AG20443 (cell line): ENCODE measurements around the gene MAD2L2.

Source experiments
- DNase-seq: peaks from one replicate; pipeline ENCODE4 v3.0.0; 2012; ENCODE audit warnings: low spot score, mixed read lengths

MAD2L2 gene

DNA sequence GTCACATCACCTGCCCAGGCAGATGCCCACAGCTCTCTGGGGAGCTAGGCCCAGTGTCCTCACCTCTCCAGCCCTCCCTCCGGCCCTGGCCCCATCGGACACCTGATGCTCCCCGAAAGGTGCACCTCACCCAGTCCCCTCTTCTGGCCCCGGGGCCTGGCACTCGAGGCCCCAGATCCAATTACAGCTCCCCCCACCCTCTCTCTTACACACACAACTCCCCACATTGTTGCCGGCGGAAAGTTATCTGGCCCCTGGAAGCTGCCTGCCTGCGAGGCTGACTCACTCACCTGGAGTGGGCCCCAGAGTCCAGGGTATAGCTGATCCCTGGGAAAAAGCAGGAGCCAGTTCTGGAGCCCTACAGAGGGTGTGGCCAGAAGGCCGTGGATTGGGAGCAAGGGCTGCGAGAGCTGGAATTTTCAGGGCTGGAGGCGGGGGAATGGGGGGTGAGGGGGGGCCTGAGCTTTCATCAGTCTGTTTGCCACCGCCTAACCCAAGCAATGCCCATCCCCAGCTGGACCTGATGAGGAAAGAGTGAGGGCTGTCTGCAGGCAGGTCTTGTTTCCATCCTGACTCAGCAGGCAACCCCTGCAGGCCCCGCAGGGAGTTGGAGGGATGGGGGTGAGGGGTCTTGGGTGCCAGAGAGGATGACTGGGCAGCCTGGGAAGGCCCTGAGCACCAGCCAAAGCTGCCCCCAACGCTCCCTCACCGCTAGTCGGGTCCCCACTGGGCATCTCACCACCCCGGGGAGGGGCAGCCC lies 27.7 kb downstream of the MAD2L2 start:
- DNase-seq: no peak

DNA sequence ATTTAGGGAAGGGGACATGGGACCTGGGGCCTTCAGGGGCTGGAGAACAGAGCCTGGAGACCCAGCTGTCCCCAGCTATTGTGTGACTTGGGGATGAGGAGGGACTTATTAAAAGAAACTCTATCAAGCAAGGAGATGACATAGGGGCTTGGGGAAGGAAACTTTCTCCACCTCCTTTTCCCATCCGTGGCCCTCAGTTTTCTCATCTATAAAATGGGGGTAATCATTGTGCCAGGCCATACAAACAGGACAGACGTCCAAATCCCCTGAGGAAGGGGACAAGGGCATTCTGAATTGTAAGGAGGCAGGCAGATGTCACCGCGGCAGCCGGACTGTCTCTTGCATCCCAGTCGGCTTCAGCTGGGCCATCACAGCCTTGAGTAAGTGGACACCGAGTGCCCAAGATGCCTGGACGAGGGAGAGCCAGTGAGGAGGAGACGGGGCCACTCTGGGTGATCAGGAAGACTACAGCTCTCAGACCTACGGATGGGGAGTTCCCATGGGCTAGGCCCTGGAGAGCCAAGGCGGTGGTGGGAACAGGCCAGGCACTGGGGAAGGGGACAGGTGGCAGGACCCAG lies 28.7 kb downstream of the MAD2L2 start:
- no peak for DNase-seq

DNA sequence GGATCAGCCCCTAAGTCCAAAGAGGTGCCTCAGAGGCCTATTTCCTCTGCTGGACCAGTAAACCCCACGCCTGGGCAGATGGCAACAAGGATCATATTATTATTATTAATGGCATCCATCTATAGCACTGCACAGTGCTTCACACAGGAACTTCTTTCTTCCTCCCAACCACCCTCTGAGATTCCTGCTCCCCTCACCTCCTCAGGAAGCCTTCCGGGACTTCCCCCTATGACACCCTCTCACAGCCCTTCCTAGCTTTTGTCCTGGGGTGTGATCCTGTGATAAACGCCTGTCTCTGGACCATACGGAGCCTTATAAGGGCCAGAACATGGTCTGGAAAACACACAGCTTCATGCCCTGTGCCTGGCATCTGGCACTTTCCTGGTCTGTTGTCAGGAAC lies 29.9 kb downstream of the MAD2L2 start:
- DNase-seq: no peak

DNA sequence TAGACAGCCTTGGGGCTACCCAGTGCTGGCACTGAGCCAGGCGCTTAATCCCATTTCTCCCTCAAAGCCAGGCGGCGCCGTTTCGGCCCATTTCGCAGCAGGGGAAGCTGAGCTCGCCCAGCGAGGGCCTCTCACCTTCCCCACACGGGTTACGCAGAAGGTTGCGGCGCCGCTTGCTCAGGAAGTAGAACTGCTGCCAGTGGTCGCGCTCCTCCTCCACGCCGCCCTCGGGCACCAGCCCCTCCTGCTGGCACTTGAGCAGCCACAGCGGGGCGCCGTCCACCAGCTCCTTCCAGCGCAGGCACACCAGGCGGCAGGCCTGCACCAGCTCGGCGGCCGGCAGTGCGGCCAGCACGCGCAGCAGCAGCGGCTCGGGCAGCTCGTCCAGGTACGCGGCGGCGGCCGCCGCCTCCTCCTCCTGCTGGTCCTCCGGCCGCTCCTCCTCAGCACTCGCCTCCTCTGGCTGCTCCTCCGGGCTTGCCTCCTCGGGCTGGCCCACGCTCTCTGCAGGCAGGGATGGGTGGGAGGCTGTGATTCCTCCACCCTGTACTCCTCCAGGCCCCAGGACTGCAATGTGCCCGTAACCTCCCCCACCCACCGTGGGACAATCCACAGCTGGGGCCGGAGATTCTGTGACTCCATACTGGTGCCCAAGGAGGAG lies 30.5 kb downstream of the MAD2L2 start:
- DNase-seq: peak; percentile 83

DNA sequence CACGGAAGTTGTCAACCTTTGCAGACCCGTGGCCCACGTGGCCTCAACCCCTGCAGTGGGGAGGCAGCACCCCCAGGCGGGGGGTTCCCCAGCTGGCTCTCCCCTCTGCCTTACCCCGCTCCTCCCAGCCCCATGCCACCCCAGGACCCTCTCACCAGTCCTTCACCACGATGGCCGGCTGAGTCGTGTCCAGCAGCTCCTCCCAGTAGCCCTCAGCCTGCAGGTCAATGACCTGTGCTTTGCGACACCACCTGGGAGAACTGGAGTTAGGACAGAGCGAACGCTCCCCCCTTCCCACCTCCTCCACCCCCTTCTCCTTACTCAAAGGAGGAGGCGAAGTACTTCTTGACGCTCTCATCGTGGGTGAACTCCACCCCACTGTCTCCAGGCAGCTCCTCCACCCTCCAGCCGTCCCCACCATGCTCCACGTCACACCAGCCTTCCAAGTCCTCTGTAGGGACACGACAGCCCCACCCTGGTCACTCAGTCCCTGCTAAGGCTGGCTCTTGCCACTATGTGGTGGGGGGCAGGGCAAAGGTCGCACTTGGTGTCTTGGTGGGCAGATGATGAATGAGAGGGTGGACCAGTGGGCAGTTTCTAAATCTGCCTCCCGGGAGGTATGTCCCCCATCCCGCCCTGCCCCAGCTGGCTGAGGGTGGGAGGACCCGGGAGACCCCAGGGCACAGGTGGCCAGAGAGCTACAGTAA lies 31.2 kb downstream of the MAD2L2 start:
- no peak for DNase-seq

DNA sequence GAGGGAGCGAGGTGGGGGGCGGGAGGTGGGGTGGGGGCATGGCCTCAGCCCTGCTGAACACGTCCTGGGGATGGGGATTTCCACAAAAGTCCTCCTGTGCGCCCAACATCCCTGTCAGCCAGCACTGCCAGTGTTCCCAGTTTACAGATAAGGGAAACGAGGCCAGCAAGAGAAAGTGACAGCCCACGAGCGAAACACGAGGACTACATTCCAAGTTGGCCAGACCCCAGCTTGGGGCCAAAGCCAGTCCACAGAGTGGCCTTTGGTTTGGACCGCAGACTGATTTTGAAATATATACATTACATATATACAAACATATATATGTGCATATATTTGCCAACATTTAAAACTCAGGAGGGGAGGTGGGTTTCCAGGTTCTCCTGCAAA lies 31.7 kb downstream of the MAD2L2 start:
- DNase-seq: no peak

DNA sequence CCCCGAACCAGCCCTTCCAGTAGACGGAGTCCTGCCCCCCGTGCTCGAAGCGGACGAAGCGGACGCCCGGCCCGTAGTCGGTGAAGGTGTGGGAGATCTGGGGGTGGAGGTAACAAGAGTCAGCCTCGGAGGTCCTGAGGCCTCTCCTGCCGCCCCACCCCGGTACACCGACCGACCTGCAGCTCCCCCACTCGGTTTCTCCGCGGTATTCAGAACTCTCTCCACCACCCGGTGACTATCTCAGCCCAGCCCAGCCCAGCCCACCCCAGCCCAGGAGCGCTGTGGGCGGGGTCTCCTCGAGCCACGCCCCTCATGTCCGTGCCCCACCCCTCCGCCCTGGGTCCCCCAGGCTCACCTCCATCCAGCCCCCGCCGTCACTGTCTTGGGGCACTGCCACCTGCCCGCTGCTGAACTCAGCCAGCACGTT lies 32.2 kb downstream of the MAD2L2 start:
- peak; percentile 47 for DNase-seq

DNA sequence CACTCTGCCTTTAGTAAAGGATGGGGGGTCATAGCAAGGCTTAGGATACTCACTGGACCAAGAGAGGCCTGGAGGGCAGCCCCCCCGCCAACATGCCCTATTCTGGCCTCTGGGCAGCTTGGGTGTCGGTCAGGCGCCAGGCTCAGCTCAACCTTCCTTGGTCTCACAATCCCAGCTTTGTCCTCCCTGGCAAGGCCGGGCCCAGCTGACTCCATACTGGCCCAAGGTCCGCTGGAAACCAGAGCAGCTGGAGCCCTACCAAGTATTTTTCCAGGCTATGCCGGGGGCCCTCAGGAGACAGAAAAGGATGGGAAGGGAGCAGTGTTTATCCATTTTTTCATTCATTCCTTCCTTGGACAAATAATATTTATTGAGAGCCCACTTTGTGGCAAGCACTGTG lies 32.9 kb downstream of the MAD2L2 start:
- DNase-seq: no peak

DNA sequence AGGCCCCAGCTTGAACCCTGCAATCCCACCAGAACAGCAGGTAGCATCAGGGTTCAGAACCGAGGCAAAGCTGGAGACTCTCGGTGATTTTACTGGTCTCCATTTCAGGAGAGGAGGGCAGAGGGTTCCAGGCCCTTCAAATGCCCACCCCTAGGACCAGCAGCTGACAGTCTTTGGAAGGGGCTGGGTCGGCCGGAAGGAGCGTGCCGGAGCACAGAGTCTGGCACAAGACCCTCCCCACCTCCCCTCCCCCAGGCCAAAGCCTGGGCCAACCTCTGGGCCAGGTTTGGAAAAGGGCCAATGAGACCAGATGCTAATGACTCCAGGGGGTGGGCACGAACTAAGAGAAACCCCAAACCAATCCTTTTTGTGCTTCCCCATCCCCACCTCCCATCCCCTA lies 33.6 kb downstream of the MAD2L2 start:
- DNase-seq: no peak

DNA sequence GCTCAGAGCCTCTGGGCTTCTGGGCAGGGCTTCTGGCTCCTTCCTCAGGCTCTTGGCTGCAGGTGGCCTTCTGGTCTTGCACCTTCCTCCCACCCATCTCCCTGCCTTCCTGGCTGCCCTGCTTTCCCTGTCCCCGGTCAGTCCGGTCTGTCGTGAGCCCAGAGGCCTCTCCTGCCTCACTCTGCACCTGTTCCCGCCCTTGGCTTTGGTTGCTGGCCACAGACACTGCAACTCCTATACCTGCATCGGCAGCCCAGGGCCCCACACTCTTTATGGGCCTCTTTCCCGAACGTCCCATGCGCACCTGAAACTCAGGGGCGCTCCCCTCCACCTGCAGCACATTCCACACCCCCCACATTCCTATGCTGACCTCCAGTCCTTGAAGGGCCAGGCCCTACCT lies 34.6 kb downstream of the MAD2L2 start:
- no peak for DNase-seq

DNA sequence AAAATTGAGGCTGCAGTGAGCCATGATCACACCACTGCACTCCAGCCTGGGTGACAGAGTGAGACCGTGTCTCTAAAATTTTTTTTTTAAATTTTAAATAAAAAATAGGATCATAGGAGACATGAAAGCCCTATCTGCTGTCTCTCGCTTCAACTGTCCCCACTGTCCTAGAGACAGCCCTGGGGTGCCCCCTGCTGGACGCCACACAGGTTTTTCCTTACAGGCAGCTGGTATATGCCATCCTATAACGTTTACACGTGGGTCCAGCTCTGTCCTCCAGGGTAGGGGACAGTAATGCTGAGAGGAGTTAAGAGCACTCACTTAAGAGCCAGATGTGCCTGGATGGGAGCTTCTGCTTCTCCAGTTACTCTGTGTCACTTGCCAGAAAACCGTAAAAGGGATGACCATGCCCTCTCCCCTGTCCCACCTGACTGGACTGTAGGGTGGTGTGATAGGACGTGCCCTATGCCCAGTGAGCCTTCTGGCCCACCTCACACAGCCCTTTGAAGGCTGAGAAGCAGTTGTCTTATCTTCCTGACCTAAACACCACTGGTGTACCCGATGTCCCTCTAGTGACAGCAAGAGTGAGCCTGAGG lies 35.2 kb downstream of the MAD2L2 start:
- DNase-seq: peak; percentile 80

DNA sequence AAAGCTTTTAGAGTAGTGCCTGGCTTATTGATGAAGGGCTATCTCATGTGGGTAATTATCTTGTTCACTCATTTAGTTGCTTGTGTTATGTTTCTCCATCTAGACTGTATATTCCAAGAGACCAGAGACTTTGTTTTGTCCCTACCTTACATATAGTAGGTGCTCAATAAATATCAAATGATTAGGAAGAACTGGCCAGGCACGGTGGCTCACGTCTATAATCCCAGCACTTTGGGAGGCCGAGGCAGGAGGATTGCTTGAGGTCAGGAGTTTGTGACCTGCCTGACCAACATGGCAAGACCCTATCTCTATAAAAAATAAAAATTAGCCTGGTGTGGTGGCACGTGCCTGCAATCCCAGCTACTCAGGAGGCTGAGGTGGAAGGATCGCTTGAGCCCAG lies 35.7 kb downstream of the MAD2L2 start:
- no peak for DNase-seq

DNA sequence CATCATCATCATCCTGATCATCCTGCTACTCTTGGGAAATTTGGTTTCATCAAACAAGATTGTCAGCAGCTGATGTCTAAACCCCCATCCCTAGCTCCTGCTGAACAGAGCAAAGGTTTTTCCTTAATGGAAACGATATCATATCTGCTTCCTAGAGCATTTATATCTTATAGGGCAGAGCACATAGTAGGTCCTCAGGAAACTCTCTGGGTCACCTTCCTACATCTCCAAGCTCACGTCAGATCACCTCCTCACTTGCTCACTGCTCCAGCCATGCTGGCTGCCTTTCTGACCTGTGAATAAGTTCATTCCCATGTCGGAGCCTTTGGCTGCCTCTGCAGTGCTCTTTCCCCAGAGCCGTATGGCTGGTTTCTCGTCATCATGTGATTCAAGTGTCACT lies 37.2 kb downstream of the MAD2L2 start:
- no peak for DNase-seq

DNA sequence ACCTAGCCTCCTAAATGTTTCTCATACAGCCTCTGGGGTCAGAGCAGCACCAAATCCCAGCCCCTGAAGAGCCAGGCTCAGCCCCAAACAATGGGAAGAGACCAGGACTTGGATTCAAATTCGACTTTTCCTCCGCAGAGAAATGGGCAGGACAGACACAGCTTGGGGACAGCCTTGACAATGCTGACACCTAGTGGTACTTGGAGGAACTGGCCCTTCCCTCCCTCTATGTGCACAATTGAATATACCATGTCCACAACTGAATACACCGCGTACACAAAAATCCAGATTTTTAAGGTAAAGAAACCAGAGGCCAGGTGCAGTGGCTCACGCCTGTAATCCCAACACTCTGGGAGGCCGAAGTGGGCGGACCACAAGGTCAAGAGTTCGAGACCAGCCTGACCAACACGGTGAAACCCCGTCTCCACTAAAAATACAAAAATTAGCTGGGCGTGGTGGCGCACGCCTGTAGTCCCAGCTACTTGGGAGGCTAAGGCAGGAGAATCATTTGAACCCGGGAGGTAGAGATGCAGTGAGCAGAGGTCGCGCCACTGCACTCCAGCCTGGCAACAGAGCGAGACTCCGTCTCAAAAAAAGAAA lies 38.4 kb downstream of the MAD2L2 start:
- DNase-seq: peak; percentile 89

DNA sequence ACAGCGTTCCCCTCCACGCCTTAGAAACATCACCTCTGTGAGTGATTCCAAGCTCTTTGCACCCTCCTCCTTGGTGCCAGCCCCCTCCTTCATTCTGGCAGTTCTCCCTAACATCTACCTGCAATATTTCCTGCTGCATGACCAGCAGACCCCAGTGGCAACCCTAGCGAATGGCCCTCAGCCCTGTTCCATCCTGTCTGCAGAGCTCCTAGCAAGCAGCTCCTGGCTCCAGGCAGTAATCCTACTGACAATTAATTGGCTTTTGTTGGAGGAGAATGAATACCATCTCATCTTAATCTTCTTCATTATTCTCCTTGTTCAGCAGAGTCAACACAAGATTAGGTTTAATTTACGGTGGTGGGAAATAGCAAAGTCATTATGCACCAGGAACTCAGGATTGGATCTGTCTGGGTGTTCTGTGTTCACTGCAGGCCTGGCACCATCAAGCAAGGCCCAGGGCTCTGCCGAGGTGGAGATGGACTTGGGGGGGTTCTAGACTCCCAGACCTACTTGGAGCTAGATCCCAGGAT lies 39.1 kb downstream of the MAD2L2 start:
- DNase-seq: no peak

DNA sequence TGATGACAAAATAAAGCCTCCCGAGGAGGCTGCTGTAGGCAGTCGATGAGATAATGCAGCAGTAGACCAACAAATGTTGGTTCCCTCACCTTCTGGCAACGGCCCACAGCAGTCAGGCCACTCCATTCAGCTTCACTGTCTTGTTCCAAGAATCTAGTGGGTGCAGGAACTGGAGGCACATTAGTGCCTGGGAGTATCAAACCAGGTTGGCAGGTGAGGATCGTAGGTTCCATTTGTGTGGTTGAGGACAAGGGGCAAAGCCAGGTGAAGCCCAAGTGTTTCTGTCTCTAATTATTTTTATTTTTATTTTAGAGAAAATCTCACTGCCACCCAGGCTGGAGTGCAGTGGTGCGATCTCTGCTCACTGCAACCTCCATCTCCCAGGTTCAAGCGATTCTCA lies 40.0 kb downstream of the MAD2L2 start:
- no peak for DNase-seq

DNA sequence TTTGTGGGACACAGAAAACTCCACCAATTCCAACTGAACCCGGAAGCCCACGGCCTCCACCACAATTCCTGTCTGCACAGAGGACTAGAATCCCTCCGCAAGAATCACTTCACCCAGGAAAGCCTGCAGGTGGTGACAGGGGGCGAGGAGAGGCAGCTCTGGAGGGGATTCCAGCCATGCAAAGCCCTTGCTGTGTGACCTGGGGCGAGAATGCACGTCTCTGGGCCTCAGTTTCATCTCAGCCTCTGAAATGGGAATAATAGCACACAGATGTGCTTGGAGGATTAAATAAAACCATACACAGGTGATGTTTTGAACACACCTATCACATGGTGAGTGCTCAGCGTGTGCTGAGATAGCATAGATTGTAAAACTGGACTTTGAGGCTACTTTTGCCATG lies 40.8 kb downstream of the MAD2L2 start:
- no peak for DNase-seq

DNA sequence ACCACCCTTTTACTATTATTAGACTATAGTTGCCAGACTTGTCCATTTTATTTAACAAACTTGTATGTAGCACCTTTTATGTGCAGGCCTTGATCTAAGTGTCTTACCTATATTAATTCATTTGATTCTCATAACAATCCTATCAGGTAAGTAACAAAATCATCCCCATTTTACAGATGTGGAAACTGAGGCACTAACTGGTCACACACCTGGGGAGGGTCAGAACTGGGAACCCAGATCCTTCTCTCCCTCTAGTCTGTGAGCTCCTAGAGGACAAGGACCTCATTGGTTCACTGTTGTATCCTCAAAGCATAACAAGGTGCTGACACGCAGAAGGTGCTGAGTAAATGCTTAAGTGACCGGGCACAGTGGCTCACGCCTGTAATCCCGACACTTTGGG lies 41.6 kb downstream of the MAD2L2 start:
- no peak for DNase-seq

DNA sequence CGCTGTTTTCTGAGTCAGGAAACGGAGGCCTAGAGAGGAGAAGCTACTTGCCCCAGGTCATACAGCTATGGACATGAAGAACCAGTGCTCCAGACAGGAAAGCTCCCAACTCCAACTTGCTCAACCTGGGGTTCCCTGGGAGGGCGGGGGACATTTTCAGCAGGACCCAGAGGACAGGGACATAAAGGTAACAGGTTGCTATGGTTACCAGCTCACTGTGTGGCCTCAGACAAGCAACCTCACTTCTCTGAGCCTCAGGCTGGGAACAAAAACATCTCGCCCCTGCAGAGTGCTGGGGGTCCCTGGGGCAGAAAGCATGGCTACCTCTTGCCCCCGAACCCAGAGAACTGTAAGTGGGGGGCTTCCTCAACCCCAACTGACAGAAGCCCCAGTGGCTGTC lies 42.8 kb downstream of the MAD2L2 start:
- no peak for DNase-seq

DNA sequence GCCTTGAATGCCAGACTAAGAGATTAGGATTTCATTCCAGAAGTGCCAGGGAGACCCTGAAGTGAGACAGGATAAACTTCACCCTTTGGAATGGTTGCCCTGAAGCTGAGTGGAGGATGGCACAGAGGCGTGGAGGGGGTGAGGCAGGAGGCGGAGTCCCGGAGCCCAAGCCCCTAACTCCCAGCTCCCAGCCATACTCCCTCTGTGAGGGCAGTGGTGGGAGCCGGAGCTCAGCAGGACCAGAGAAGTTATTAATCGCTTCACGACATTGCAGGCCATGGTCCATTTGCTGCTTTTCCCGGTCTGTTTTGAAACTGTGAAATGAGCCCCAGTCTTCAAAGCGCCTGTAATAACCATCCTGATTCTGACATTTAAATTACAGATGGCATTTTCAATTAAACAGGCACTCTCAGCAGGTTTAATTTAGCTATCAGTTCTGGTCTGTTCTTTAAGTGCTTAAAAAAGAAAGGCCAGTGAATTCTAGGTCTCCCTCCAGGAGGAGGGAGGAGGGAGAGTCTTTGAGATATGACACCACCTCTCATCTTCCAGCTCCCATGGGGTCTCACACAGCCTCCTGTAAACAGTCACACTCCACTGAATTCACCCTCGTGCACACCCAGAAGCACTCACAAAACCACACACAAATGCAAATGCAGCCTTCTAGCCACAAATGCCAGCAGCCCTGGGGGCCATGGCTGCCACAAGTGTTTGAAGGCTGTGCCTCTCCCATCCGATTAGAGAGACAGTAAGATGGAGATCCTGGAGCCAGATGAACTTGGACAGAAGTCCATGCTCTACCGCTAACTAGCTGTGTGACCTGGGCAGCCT lies 46.4 kb downstream of the MAD2L2 start:
- no peak for DNase-seq
